Activated CD8-positive, alpha-beta T cell treated with anti-CD3 and anti-CD28 coated beads for 36 hours (primary cell): ENCODE results near the gene TCHHL1. TPM values are rescaled to one million over a fixed set of nuclear protein-coding genes. Genes with fewer than 3 reads are reported as not detected.

Experiments
- ATAC-seq: fragments of 200-7000 bp; cut with Tn5 transposase; one replicate; pipeline ENCODE4 v1.10.0; 2021; ENCODE audit warnings: mild to moderate bottlenecking, moderate library complexity
- CTCF ChIA-PET: fragments of 350-600 bp; sonication (Branson Sonifier 250); formaldehyde crosslinking; loops from one replicate; lab custom pipeline; 2021; ENCODE audit warnings: antibody characterized with exemption; lab: Charles Lee
- POLR2A ChIA-PET: fragments of 350-600 bp; sonication (Branson Sonifier 250); formaldehyde crosslinking; loops from one replicate; lab custom pipeline; 2021; ENCODE audit warnings: antibody characterized with exemption; lab: Charles Lee
- DNase-seq: peaks from one replicate; pipeline ENCODE4 v3.0.0-alpha.2; 2020
- H3K27ac Mint-ChIP-seq: one replicate; pipeline ENCODE4 v1.8.0; 2021; ENCODE audit warnings: mild to moderate bottlenecking, mixed read lengths
- H3K27me3 Mint-ChIP-seq: one replicate; pipeline ENCODE4 v1.8.0; 2021; ENCODE audit warnings: mixed read lengths
- H3K36me3 Mint-ChIP-seq: one replicate; pipeline ENCODE4 v1.8.0; 2021; ENCODE audit warnings: low read depth, mixed read lengths
- H3K4me1 Mint-ChIP-seq: one replicate; pipeline ENCODE4 v1.8.0; 2021; ENCODE audit warnings: low read depth, mixed read lengths
- H3K4me3 Mint-ChIP-seq: one replicate; pipeline ENCODE4 v1.8.0; 2021; ENCODE audit warnings: mild to moderate bottlenecking, moderate library complexity, mixed read lengths
- H3K9me3 Mint-ChIP-seq: one replicate; pipeline ENCODE4 v1.8.0; 2021; ENCODE audit warnings: mixed read lengths
- intact Hi-C: fragments of 100-400 bp; cut with micrococcal nuclease; formaldehyde crosslinking; loops from one replicate; pipeline ENCODE4 v1.10.0; 2022
- total RNA-seq, 2 experiments: library from RNA; stranded (reverse); gene quantifications; one replicate each; pipeline ENCODE4 v1.2.3, GENCODE V29; 2021
- TF ChIP-seq, protein P1 (sequence below): fragments of 200-600 bp; IDR thresholded peaks from one replicate; pipeline ENCODE4 v1.8.0; 2022; ENCODE audit warnings: antibody characterized with exemption, mild to moderate bottlenecking

The TCHHL1 gene
- total RNA-seq, 2 experiments from 2014 or later: not detected

DNA sequence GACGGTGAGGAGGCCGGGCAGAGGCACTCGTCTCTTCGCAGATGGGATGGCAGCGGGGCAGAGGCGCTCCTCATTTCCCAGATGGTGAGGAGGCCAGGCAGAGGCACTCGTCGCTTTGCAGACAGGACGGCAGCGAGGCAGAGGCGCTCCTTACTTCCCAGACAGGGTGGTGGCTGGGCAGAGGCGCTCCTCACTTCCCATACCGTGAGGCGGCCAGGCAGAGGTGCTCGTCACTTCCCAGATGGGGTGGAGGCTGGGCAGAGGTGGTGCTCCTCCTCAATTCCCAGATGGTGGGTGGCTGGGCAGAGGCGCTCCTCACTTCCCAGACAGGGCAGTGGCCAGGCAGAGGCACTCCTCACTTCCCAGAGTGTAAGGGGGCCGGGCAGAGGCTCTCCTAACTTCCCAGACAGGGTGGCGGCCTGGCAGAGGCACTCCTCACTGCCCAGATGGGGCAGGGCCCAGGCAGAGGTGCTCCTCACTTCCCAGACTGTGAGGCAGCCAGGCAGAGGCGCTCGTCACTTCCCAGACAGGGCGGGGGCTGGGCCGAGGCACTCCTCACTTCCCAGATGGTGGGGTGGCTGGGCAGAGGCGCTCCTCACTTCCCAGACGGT is 9.9 kb downstream of the TCHHL1 start:
- POLR2A ChIA-PET: no interaction called here

DNA sequence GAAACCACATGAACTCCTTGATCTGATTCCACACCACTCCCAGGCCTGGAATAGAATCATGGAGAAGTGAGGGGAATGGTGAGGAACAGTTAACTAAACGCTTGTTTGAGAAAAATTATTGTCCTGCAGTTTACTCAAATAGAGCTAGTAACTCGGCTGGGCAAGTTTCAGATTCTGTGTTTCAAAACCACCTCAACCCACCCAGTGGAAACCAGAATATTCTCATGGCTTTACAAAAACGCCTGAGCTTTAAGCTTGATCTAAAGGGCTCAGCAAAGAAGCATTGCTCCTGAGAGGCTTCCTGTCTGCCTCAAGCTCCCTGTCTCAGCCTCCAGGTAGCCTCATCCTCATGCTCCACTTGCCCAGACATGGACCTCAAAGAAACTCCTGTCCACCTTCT is 16.6 kb downstream of the TCHHL1 start:
- no peaks in the 10 kb centered on the region for H3K36me3 Mint-ChIP-seq
- no peaks in the 10 kb centered on the region for H3K4me1 Mint-ChIP-seq
- TF ChIP-seq, protein P1, sequence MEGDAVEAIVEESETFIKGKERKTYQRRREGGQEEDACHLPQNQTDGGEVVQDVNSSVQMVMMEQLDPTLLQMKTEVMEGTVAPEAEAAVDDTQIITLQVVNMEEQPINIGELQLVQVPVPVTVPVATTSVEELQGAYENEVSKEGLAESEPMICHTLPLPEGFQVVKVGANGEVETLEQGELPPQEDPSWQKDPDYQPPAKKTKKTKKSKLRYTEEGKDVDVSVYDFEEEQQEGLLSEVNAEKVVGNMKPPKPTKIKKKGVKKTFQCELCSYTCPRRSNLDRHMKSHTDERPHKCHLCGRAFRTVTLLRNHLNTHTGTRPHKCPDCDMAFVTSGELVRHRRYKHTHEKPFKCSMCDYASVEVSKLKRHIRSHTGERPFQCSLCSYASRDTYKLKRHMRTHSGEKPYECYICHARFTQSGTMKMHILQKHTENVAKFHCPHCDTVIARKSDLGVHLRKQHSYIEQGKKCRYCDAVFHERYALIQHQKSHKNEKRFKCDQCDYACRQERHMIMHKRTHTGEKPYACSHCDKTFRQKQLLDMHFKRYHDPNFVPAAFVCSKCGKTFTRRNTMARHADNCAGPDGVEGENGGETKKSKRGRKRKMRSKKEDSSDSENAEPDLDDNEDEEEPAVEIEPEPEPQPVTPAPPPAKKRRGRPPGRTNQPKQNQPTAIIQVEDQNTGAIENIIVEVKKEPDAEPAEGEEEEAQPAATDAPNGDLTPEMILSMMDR: no peak
- H3K27me3 Mint-ChIP-seq: peaks cover 30% of the 10 kb centered on the region
- no peaks in the 10 kb centered on the region for H3K9me3 Mint-ChIP-seq
- ATAC-seq (no peak), DNase-seq (no peak)
- H3K4me3 Mint-ChIP-seq: no peak overlapping the region
- no peak overlapping the region for H3K27ac Mint-ChIP-seq
- intact Hi-C loops: no loop called here
- CTCF ChIA-PET: interaction anchor here (1.2 kb wide), 1 partner anchor 369 kb away, joined by 3 read pairs; no protein-coding TSS in a partner anchor
- POLR2A ChIA-PET: interaction anchor here (0.9 kb wide), 1 partner anchor 17 kb away, joined by 3 read pairs; the partner anchor contains the start of gene TCHHL1

More for the DNA sequence above, 9.9 kb downstream of the TCHHL1 start:
- DNase-seq: no peak
- Mint-ChIP-seq H3K27ac (no peak overlapping the region), H3K4me3 (no peak overlapping the region), H3K36me3 (no peaks in the 10 kb centered on the region), H3K27me3 (peaks cover 17% of the 10 kb centered on the region), H3K9me3 (no peaks in the 10 kb centered on the region), H3K4me1 (no peaks in the 10 kb centered on the region)
- intact Hi-C loops: no loop called here
- CTCF ChIA-PET: no interaction called here
- ATAC-seq: no peak
- TF ChIP-seq, protein P1: no peak

DNA sequence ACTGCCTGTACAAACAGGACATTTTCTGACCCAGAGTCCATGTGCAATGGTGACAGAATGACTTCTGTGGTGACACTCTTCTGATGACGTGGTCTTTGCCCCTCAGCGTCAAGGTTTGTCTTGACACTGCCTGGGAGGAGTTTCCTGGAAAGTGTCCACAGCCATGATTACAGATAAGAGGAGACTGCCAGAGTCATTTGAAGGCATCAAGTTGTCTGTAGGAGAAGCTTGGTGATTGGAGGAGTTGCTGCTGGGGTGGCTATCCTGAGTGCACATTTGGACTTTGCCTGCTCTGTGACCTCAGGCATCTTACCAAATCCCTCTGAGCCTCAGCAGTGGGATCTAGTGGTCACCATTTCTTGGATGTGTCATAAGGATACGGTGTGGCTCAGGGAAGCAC is 17.7 kb downstream of the TCHHL1 start:
- Mint-ChIP-seq H3K27ac (no peak overlapping the region), H3K9me3 (no peaks in the 10 kb centered on the region), H3K4me1 (no peaks in the 10 kb centered on the region), H3K4me3 (no peak overlapping the region), H3K36me3 (no peaks in the 10 kb centered on the region), H3K27me3 (peaks cover 32% of the 10 kb centered on the region)
- intact Hi-C loops: no loop called here
- DNase-seq (no peak), ATAC-seq (no peak)
- ChIA-PET CTCF (no interaction called here), POLR2A (no interaction called here)
- TF ChIP-seq, protein P1: no peak

DNA sequence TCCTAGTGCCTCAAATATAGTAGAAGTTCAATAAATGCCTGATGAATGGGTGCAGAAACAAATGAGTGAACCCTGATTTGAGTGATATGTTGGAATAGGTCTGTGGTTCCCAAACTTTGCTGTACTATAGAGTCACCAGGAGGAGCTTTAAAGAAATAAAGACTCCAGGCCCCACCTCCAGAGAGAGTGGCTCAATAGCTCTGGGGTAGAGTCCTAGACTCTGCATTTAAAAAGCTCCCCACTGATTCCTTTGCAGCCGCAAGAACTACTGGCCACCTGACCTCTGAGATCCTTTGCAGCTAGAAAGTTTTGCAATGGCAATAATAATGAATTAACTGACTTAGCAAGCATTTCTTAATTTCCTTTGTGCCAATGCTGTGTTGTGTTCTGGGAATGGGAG is 20.9 kb downstream of the TCHHL1 start:
- POLR2A ChIA-PET: interaction anchor here (1.4 kb wide), 1 partner anchor 44 kb away, joined by 3 read pairs; no protein-coding TSS in a partner anchor
- no peak overlapping the region for H3K27ac Mint-ChIP-seq
- H3K36me3 Mint-ChIP-seq: no peaks in the 10 kb centered on the region
- no peak for DNase-seq
- H3K9me3 Mint-ChIP-seq: no peaks in the 10 kb centered on the region
- intact Hi-C loops: no loop called here
- CTCF ChIA-PET: interaction anchor here (1.2 to 2.4 kb wide), 5 partner anchors 11 to 391 kb away, joined by 4 to 7 read pairs (median 6); no protein-coding TSS in a partner anchor
- peaks cover 31% of the 10 kb centered on the region for H3K27me3 Mint-ChIP-seq
- H3K4me1 Mint-ChIP-seq: no peaks in the 10 kb centered on the region
- ATAC-seq: no peak
- H3K4me3 Mint-ChIP-seq: no peak overlapping the region
- TF ChIP-seq, protein P1: no peak

DNA sequence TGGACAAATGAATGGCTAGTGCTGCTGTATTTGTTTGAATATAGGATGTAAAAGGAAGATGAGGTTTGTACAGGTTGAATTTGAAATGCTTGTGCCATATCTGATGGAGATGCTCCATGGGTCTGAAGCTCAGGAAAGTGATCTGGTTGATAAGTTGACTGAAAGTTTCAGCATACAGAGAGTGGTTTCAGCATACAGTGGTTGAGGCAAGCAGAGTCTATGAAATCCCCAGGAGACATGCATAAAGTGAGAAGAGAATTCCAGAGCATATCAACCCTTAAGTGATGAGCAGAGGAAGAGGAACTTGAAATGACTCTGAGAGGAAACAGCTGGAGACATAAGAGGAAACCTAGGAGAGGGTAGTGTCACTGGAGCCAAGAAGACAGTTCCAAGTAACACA is 21.7 kb downstream of the TCHHL1 start:
- peaks cover 29% of the 10 kb centered on the region for H3K27me3 Mint-ChIP-seq
- ChIA-PET CTCF (interaction anchor here (2.4 kb wide), 1 partner anchor 14 kb away, joined by 7 read pairs; no protein-coding TSS in a partner anchor), POLR2A (interaction anchor here (1.4 kb wide), 1 partner anchor 45 kb away, joined by 3 read pairs; no protein-coding TSS in a partner anchor)
- DNase-seq: no peak
- no peak for ATAC-seq
- H3K36me3 Mint-ChIP-seq: no peaks in the 10 kb centered on the region
- no peak overlapping the region for H3K27ac Mint-ChIP-seq
- TF ChIP-seq, protein P1: no peak
- no peaks in the 10 kb centered on the region for H3K4me1 Mint-ChIP-seq
- H3K9me3 Mint-ChIP-seq: no peaks in the 10 kb centered on the region
- no peak overlapping the region for H3K4me3 Mint-ChIP-seq
- intact Hi-C loops: no loop called here
